ENCODE measurements around the gene IL37.
A peak's percentile ranks its signal among the peaks of the same experiment; 100 is the strongest.
"Not testable (repeated sequence)": the region's sequence is repeated elsewhere in the genome, so short reads cannot be mapped to it uniquely, and the experiment has no call there.

The IL37 gene

DNA sequence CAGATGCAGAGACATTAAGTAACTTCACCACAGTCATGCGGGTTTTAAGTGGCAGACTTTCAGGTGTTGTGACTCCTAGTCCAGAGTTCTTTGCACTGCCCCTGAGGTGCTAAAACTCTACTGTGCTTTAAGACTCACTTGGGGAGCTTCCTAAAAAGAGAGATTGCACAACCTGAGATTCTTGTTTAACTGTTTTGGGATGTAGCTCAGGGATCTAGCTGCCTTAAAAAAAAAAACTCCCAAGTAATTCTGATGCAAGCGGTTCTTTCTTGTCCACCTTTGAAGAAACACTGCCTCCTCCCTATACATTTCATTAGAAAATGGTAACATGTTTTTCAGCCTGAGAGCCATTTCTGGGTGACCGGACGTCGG, 13.0 kb downstream of the IL37 start:
- DNase-seq = no peak

DNA sequence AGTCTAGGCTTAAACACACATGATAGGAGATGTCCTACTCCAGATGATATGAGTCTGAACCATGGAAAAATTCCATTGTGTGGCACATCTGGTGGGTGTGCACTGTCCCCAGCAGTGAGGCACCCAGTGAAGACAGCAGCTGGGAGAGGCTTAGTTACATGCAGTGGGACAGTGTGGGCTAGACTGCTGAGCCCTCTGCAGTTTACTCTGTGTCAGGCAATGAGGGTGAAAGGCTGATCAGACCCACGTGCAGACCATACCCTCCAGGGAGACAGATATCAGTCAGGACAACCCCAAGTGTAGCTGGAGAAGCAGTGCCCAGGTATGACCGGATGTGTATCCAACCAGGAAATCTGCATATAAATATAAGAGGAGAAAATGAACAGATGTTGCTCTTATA, 13.4 kb downstream of the IL37 start:
- DNase-seq = no peak

DNA sequence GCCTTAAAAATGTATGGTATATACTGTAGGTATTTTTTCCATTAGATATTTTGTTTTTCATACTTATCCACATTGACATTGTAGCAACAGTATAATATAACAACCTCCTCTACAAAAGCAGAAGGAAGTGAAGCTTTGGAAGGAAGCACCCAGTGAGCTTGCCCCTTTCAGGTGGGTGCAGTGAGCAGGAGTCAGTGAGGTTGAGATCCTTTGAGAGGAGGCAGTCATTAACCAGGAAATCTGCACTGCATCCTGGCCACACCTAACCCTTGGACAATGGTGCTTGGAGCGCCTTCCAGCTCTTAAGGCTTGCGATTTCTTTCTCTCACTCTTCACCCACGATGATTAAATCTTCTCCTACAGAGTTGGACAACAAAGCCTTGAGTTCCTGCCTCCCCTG, 13.9 kb downstream of the IL37 start:
- DNase-seq = no peak

DNA sequence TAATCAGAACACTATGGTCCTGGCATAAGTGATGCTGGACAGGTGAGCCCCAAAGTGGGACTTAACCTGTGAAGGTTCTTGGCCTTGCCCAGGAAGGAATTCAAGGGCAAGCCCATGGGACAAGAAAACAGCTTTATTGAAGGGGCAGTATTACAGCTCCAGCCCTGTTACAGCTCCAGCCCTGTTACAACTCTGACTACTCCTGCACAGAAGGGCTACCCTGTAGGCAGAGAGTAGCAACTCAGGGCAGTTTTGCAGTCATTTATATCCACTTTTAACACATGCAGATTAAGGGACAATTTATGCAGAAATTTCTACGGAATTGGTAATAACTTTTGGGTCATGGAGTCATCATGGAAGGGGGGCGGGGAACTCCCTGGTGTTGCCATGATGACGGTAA, 15.7 kb downstream of the IL37 start:
- no peak for DNase-seq

DNA sequence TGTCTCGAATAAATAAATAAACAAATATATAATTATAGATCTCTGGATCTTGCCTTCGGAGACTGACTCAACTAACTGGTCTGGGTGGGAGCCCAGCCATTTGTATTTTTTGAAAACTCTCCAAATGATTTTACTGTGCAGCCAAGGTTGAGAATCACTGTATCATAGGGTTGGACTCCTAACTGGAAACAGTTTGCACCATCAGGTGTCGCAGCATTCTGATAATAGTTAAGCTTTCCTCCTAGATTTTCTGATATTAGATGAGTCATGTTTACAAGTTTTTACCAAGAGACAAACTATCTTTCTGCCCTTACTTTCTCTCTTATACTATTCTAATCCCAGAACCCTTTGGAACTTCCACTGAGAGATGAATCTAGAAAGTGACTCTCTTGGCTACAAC, 16.8 kb downstream of the IL37 start:
- DNase-seq = no peak

DNA sequence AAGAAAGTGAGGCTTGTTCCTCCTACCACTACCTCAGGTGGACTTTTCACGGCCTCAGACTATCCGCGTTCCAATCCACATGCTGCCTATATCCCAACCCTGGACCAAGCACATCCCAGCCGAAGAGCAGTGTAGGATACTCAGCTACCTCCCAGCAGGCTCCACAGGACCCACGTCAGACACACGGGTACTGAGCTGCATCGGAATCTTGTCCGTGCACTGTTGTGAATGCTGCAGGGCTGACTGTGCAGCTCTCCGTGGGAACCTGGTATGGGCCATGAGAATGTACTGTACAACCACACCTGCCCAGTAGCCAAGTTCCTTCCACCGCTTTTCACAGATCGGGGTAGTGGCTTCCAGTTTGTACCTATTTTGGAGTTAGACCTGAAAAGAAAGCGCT, 22.3 kb downstream of the IL37 start:
- no peak for DNase-seq

DNA sequence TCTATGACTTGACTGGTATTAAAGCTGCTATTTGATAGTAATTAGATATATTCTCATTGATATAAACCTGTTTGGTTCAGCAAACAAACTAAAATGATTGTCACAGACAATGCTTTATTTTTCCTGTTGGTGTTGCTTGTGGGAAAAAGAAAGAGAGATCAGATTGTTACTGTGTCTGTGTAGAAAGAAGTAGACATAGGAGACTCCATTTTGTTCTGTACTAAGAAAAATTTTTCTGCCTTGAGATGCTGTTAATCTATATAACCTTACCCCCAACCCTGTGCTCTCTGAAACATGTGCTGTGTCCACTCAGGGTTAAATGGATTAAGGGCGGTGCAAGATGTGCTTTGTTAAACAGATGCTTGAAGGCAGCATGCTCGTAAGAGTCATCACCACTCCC, 23.2 kb downstream of the IL37 start:
- DNase-seq = not testable (repeated sequence)

DNA sequence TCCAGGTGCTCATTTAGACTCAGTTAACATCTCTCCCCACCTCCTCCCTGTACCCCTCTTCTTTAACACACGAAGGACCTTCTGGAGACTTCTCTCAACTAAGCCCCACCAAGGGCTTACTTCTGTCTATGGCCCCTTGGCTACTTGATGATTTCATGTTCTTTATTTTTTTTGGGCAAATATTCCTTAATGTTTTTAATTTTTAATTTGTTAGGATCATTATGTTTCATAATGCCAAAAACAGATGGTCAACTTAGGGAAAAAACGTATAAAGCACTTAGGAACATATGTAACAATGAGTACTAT, 25.9 kb downstream of the IL37 start:
- no peak for DNase-seq

DNA sequence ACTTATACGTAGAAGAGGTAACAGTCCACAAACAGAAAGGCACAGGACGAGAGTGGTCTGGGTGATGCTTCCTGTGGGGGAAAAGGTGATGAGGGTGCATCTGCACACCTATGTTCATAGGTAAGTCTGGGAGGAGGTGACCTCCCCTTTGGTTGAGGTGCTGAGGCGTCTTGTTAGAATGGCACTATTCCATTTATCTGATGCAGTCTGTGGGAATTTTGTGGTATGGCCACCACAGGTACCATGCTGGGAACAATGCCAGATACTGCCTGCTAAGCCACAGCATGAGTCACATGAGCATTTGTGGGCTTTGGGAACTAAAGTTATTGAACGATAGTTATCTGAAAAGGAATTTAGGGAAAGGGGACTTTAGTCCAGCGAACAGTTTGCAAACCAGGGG, 27.9 kb downstream of the IL37 start:
- DNase-seq = no peak

DNA sequence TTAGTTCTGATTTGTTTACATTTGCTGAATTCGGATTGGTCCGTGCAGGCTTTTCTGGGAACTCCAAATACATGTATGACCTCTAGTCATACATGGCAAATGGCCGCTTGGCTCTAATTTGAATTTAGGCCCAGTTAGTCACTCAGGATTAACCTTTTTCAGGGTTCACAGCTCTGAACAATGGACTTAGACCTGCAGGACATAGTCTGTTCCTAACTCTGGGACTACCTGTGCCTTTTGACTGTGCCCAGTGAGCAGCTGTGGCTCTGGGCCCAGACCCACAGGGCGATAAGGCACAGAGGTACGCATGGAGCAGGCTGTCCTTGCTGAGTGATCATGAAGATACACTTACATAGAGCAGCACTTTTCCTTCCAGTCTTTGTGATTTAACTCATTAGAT, 28.5 kb downstream of the IL37 start:
- no peak for DNase-seq

DNA sequence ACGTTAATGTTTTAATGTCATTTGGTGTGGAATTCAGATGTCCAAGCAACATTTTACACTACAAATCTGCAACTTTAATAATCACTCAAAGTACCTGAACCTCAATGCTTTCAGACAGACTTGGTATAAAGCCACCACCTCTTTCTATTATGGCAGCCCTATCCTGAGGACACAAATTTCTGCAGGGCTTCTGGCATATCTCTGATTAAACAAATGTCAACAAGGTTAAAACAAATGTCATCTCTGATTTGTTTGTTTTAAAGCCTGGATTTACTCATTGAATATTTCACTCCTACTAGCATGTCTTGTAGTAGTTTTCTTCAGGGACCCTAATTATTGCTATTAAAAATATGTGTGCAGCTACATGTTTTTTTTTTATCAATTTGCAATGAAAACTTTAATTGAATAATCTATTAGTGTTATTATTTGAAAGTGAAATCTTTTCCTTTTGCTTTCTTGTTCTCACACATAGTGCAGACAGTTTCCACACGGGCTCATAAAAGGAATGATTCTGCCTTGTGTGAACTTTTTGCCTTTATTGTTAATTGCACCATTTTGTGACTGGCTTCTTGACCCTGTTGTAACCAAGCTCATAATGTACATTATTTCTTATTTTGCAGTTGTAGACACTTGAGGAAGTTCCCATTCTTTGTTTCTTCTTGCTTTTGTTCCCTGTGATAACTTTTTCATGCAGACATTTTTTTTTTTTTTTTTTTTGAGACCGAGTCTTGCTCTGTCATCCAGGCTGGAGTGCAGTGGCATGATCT, 30.1 kb downstream of the IL37 start:
- DNase-seq = no peak

DNA sequence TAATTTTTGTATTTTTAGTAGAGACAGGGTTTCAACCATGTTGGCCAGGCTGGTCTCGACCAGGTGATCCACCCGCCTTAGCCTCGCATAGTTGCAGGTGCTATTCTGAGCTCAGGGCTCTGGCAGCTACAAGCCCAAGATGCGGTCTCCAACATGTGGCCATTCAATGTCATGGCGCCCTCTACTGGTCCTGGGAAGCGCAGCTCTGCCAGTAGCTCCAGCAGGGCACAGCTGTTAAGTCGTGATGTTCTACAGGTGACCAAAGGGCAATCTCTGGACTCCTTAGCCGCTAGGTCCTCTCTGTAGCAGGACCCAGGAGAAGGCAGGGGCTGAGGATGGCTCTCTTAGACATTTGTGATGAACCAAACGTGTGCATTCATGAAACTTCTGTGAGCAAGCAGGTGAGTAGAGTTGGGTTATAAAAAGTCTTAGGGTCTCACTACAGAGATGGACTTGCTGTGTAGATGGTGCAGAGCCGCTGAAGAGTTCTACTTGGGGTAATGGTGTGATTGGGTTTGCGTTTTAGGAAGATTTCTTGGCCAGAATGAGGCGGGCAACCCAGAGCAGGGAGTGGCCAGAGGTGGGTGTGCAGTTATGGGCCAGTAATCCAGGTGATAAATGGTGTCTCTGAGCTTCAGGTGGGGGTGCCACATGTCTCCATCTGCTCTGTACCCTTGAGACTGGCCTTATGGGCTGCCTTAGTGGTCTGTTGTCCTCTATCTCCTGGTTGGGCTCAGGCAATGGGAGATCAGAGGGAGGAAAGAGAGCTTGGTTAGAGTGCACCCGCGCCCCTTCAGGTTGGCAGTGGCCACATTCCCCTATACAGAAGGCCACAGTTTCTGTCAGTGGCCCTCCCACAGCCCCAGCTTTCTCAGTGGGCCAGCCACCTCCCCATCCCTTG, 31.0 kb downstream of the IL37 start:
- DNase-seq = peak; percentile 25

DNA sequence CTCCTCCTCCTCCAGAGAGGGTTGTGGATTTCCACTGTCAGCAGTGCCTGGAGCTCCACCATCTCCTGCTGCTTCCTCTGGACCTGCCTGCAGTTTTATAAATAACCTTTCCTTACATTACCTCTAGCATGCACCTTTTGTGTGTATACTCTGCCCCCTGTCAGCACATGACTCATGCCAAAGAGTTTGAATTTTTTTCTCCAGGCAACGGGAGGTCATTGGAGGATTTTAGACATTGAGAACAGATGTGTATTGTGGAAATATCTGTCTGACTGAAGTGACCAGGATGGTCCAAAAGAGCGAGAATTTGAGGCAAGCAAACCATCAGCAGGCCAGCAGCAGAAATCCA, 31.7 kb downstream of the IL37 start:
- no peak for DNase-seq

DNA sequence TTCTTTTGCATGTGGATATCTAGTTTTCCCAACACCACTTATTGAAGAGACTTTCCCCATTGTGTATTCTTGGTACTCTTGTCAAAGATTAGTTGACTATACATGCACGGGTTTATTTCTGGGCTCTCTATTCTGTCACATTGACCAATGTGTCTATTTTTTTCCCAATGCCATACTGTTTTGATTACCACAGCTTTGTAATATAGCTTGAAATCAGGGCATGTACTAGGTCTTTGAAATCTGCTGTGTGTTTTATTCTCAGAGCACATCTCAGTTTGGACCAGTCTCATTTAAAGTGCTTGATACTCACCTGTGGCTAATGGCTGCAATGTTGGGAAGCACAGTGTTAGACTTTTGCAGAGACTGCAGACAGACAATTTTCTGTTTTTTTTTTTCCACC, 34.0 kb downstream of the IL37 start:
- DNase-seq = no peak

DNA sequence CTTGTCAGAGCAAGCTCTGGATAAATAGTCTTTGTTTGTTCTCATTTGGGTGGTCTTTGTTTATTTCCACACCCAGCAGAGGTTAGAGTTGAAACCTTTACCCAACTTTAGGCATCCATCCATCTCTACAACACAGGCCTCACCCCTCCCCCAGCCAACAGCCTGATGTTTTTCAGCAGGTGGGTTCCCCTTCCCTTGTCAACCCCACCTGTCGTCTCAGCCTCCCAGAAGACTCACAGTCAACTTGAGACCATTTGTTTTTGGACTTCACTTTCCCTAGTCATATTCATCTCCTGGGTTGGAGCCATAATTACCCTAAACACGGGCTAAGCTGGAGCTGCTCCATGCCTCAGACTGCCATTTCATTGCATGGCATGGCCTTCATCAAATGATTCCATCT, 35.1 kb downstream of the IL37 start:
- no peak for DNase-seq

DNA sequence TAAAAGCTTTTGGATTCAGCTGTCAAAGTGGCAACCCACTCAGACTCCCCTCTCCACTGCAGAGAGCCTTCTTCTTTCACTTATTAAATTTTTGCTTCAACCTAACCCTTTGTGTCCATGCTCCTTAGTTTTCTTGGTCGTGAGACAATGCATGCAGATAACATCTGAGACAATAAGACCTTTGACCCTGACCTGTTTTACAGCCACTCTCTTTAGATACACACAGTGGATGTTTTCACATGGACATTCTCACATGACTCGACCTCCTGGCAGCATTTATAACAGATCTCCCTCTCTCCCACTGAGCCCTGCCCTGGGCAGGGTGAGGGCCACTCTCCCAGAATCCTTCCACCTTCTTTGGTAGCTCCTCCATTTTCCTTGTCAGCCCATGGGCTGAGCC, 36.4 kb downstream of the IL37 start:
- no peak for DNase-seq

DNA sequence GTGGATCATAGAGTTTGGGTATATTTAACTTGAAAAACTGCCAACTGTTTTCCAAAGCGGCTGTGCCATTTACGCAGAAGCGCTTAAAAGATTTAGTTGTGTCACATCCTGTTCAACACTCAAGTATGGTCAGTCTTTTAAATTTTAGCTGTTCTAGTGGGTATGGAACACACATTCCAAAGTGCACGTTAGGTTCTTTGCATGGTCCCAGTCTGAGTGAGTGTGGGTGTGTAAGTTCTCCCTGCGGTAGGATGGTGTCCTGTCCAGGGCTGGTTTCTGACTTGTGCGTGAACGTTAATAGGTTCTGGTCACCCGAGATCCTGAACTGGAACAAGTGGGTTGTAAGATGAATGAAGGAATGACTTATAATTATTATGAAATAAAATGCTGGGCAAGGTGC, 38.5 kb downstream of the IL37 start:
- no peak for DNase-seq

DNA sequence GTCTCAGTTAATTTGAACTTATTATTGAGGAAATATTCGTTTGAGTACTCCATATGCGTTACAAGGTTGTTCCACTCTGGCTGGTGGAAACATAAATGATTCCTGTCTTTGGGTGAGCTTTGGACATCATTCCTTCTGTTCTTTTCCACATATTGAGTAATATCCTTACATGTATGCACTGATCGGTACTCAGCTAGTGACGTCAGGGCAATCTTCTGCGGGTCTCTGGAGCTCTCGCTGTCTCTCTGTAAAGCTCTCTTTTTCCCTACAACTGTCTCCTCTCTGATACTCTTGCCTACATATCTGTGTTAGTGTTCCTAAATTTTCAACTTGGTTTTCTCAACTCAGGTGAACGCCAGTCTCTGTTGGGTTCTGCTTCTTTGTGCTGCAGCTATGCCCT, 43.4 kb downstream of the IL37 start:
- DNase-seq = no peak

DNA sequence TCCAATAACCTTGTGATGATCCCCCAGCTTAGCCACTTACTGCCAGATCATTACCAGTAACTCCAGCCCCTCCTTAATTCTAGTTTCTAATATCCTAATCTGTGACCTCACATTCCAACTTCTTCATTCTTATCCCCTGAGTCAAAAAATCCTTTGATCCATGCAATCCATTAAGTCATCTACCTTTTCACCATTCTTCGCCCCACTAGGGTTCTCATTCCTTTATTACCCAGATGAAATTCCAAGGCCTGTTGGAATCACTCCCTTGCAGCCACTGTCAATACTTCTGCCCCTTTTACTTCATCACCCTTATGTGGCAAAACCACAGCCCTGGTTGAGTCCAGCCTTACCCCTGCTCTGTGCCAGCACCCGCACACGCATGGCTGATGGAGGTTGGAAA, 46.5 kb downstream of the IL37 start:
- no peak for DNase-seq

DNA sequence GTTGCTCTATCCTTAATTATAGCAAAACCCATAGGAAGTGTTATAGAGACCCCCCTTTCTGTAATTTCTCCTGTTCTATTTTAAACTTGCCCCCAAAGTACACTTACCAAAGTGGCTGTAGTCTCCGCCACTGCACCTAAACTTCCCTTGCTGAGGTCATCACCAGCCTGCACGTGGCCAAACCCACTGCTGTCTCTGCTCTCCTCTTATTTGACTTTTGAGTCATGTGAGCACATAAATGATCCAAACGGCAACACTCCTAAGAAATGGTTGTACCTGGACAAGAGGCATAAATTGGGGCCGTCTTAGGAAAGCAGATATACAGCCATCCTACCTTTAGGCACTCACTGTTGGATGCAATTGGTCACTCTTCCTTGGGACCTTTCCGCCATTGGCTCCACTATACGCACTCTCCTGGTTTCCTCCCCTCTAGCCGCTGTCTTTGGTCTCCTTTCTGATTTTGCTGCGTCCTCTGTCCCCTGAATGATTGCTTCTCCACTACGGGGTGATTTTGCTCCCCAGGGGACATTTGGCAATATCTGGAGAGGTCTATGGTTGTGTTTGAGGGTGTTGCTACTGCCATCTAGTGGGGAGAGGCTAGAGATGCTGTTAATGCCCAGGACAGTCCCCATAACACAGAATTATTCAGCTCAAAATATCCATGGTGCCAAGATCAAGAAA, 47.6 kb downstream of the IL37 start:
- DNase-seq = peak; percentile 25

DNA sequence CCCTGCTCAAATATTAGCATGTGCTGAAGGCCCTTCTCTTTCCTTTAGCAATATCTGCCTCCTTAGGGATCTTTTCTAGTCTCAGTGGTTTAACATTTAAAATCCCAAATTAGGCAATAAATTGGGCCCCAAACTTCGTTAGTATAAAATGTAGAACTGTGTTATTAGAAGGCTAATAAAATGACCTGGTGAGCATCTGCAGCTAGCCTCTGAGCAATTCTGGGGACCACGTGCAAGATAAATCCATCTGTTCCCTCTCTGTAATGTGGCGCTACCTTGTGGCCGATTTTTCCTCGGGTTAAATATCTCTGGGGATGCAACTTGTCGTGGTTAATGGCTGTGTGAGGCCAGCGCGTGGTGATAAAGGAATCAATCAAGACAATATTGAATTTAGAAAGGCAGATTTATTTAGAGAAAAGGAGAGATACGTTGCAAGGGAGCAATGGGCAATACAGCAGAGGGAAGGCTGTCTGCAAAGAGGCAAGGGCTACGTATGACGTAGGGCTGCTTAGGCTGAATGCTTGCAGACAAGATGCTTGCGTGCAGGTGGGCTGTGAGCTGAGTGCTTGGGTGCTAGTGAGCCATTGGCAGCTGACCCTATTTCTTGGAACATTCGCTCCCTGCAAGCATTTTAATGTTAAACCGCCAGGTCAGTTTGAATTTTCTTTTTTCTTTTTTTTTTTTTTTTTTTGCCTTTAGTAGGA, 48.3 kb downstream of the IL37 start:
- no peak for DNase-seq

DNA sequence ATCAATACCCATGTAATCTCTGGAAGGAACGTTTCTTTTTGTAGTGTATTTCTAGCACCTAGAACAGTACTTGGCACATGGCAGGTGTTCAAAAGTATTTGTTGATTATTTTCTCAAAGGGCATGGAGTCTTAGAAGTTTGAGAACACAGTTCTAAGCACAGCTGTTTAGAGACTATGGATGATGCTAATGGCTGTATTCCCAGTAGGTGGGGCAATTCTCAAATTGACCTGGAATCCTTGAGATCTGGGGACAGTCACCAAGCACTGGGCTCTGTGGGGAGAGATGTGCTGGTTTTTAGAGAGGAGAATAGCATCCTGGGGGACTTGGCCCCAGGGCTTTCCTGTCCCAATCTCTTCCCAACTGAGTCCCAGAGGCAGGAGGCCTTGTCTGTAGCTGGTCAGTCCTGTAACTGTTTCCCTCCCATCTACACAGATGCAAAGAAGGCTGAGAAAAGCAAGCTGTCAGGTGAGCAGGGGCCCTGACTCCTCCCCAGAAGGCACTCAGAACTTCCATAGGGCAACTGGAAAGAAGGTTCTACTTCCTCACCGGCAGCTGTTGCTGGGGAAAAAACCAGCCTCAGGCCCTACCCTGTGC, 49.4 kb downstream of the IL37 start:
- DNase-seq = no peak
